ENCODE measurements around the gene PTBP3. TPM values are rescaled to one million over a fixed set of nuclear protein-coding genes. Genes with fewer than 3 reads are reported as not detected.

PTBP3 gene

Small RNAs within 50 kb of the gene (small RNA-seq; reads per million reads assigned to genes)
- gene RF00019 (ENCODE audit: insufficient read depth) (not detected), gene RN7SL430P (ENCODE audit: insufficient read depth) (not detected), gene RN7SL57P (ENCODE audit: insufficient read depth) (not detected), gene RNA5SP295 (ENCODE audit: insufficient read depth) (not detected)
